HG03135 (cell line): ENCODE data around the gene HAPLN3.

Source experiments
- ATAC-seq: cut with Tn5 transposase; IDR thresholded peaks from one replicate; pipeline ENCODE4 v1.9.1; 2021; ENCODE audit warnings: mild to moderate bottlenecking, moderate library complexity; ENCODE audit not compliant: unreplicated experiment

The HAPLN3 gene

GRCh38 chr15:88865498-88866099 is 29.7 kb downstream of the HAPLN3 start:
- no peak for ATAC-seq

- no peak for ATAC-seq
These were observed 30.4 kb downstream of the HAPLN3 start for GRCh38 chr15:88864861-88865497.

- no peak for ATAC-seq
These were observed 31.9 kb downstream of the HAPLN3 start for GRCh38 chr15:88863412-88863811.

- ATAC-seq: no peak
These were observed 35.1 kb downstream of the HAPLN3 start for GRCh38 chr15:88860212-88860611.

GRCh38 chr15:88859550-88859949 is 35.8 kb downstream of the HAPLN3 start:
- ATAC-seq: no peak

GRCh38 chr15:88858934-88859333 is 36.4 kb downstream of the HAPLN3 start:
- ATAC-seq: no peak

- ATAC-seq: no peak
These were observed 42.9 kb downstream of the HAPLN3 start for GRCh38 chr15:88852476-88852875.

- no peak for ATAC-seq
These were observed 45.8 kb downstream of the HAPLN3 start for GRCh38 chr15:88849376-88850072.

GRCh38 chr15:88848203-88848602 is 47.1 kb downstream of the HAPLN3 start:
- ATAC-seq: no peak

GRCh38 chr15:88847144-88847543 is 48.2 kb downstream of the HAPLN3 start:
- ATAC-seq: no peak

- no peak for ATAC-seq
These were observed 49.7 kb downstream of the HAPLN3 start for GRCh38 chr15:88845616-88846015.

GRCh38 chr15:88844749-88845386 is 50.5 kb downstream of the HAPLN3 start:
- ATAC-seq: no peak

GRCh38 chr15:88843334-88843733 is 52.0 kb downstream of the HAPLN3 start:
- no peak for ATAC-seq

GRCh38 chr15:88842156-88842555 is 53.2 kb downstream of the HAPLN3 start:
- ATAC-seq: no peak

GRCh38 chr15:88841236-88841635 is 54.1 kb downstream of the HAPLN3 start:
- ATAC-seq: no peak

- ATAC-seq: no peak
These were observed 55.4 kb downstream of the HAPLN3 start for GRCh38 chr15:88839961-88840360.

GRCh38 chr15:88839146-88839545 is 56.2 kb downstream of the HAPLN3 start:
- ATAC-seq: no peak

- ATAC-seq: no peak
These were observed 56.7 kb downstream of the HAPLN3 start for GRCh38 chr15:88838667-88839066.

- ATAC-seq: no peak
These were observed 59.7 kb downstream of the HAPLN3 start for GRCh38 chr15:88835646-88836045.

GRCh38 chr15:88835119-88835518 is 60.2 kb downstream of the HAPLN3 start:
- no peak for ATAC-seq

- ATAC-seq: no peak
These were observed 61.0 kb downstream of the HAPLN3 start for GRCh38 chr15:88834211-88834812.
